H1 (cell line): Measurements from ENCODE around the gene ARHGAP26. TPM values are rescaled to one million over a fixed set of nuclear protein-coding genes. Genes with fewer than 3 reads are reported as not detected.

Experiments used
- CTCF ChIA-PET: fragments of 300-600 bp; sonication (Branson Sonifier 250); formaldehyde crosslinking; loops from one replicate; lab custom pipeline; 2021; ENCODE audit not compliant: partially characterized antibody; lab: Charles Lee
- POLR2A ChIA-PET: fragments of 300-600 bp; sonication (Branson Sonifier 250); formaldehyde crosslinking; loops from one replicate; lab custom pipeline; 2021; ENCODE audit warnings: inconsistent platforms; ENCODE audit not compliant: partially characterized antibody; lab: Charles Lee
- DNase-seq, 2 experiments: peaks; one replicate each; pipeline versions ENCODE4 v3.0.0 to v3.0.0-alpha.2; 2010 to 2022; ENCODE audit warnings: low spot score in 2 of 2, low read depth in 1 of 2, mixed read lengths in 1 of 2
- FAIRE-seq: peaks from 2 replicates; lab custom pipeline; 2011; peaks lifted over from hg19 to GRCh38; lab: Jason Lieb, UNC
- H2AFZ ChIP-seq: 2 replicates; pipeline ENCODE4 v1.8.1; 2012; ENCODE audit warnings: low read length, inconsistent platforms
- H2AK5ac ChIP-seq: 2 replicates; pipeline ENCODE4 v1.6.1; 2013; ENCODE audit warnings: low read depth, low read length
- H2BK120ac ChIP-seq: replicated peaks from 2 replicates; pipeline ENCODE3; 2013; ENCODE audit warnings: low read depth, low read length, inconsistent platforms
- H2BK12ac ChIP-seq: 2 replicates; pipeline ENCODE4 v1.6.1; 2013; ENCODE audit warnings: low read depth, low read length
- H2BK15ac ChIP-seq: 2 replicates; pipeline ENCODE4 v1.6.1; 2013; ENCODE audit warnings: low read length
- H2BK20ac ChIP-seq: 2 replicates; pipeline ENCODE4 v1.6.1; 2013; ENCODE audit warnings: low read length
- H2BK5ac ChIP-seq: 2 replicates; pipeline ENCODE4 v1.6.1; 2013; ENCODE audit warnings: low read depth, low read length
- H3K14ac ChIP-seq: 2 replicates; pipeline ENCODE4 v1.6.1; 2013; ENCODE audit warnings: inconsistent platforms; ENCODE audit not compliant: insufficient read length
- H3K18ac ChIP-seq: 2 replicates; pipeline ENCODE4 v1.6.1; 2013; ENCODE audit warnings: low read length; ENCODE audit errors: extremely low read depth
- H3K23ac ChIP-seq: 2 replicates; pipeline ENCODE4 v1.6.1; 2013; ENCODE audit warnings: inconsistent platforms; ENCODE audit not compliant: insufficient read length
- H3K23me2 ChIP-seq: 2 replicates; pipeline ENCODE4 v1.6.1; 2013; ENCODE audit warnings: low read depth, low read length
- H3K27ac ChIP-seq: 2 replicates; pipeline ENCODE4 v1.6.1; 2011; ENCODE audit warnings: low read depth, low read length, inconsistent platforms
- H3K27me3 ChIP-seq, 4 experiments: replicated peaks in 1 of 4; 1 replicate in 1 of 4; 2 replicates in 3 of 4; pipeline versions ENCODE4 v1.6.1 to v1.8.1; 2011 to 2013; ENCODE audit warnings: low read length in 3 of 4, mild to moderate bottlenecking in 3 of 4, inconsistent platforms in 2 of 4, mixed read lengths in 2 of 4, moderate library complexity in 1 of 4; ENCODE audit not compliant: control insufficient read depth in 3 of 4, insufficient read depth in 3 of 4; ENCODE audit errors: extremely low read depth in 1 of 4
- H3K36me3 ChIP-seq, 4 experiments: 2 replicates each; pipeline versions ENCODE4 v1.6.1 to v1.8.1; 2011 to 2013; ENCODE audit warnings: mild to moderate bottlenecking in 4 of 4, low read length in 3 of 4, moderate library complexity in 2 of 4, control low read depth in 1 of 4, inconsistent platforms in 1 of 4; ENCODE audit not compliant: insufficient read depth in 4 of 4, control insufficient read depth in 2 of 4
- H3K4ac ChIP-seq: replicated peaks from 2 replicates; pipeline ENCODE3; 2013; ENCODE audit warnings: low read length, low read depth, mixed read lengths, inconsistent platforms; ENCODE audit not compliant: insufficient read length
- H3K4me1 ChIP-seq, 4 experiments: replicated peaks in 1 of 4; 1 replicate in 1 of 4; 2 replicates in 3 of 4; pipeline versions ENCODE4 v1.6.1 to v1.8.1; 2011 to 2013; ENCODE audit warnings: low read length in 3 of 4, inconsistent platforms in 2 of 4, mixed read lengths in 1 of 4; ENCODE audit not compliant: insufficient read depth in 4 of 4, control insufficient read depth in 3 of 4
- H3K4me2 ChIP-seq, 2 experiments: 2 replicates each; pipeline versions ENCODE4 v1.6.1 to v1.8.1; 2011 to 2013; ENCODE audit warnings: low read depth in 2 of 2, low read length in 2 of 2, control low read depth in 1 of 2, inconsistent platforms in 1 of 2, mild to moderate bottlenecking in 1 of 2; ENCODE audit not compliant: insufficient read depth in 1 of 2
- H3K4me3 ChIP-seq, 4 experiments: fragments of 200-600, 300-600 bp in 1 of 4; sonication (generic), shearing (Covaris generic), sonication (Bioruptor Twin) in 1 of 4; 2 replicates each; pipeline versions ENCODE4 v1.5.1 to v1.8.1; 2011 to 2016; ENCODE audit warnings: low read length in 4 of 4, low read depth in 3 of 4, control low read depth in 2 of 4, inconsistent platforms in 2 of 4, mild to moderate bottlenecking in 2 of 4, mixed read lengths in 1 of 4, moderate library complexity in 1 of 4; ENCODE audit not compliant: insufficient read depth in 2 of 4; ENCODE audit errors: extremely low read depth in 1 of 4
- H3K56ac ChIP-seq: replicated peaks from 2 replicates; pipeline ENCODE3; 2013; ENCODE audit warnings: low read depth, mild to moderate bottlenecking, mixed read lengths, low read length, inconsistent platforms; ENCODE audit not compliant: insufficient read length
- H3K79me1 ChIP-seq: 2 replicates; pipeline ENCODE4 v1.6.1; 2013; ENCODE audit warnings: low read depth, low read length, control low read depth
- H3K79me2 ChIP-seq, 2 experiments: 2 replicates each; pipeline versions ENCODE4 v1.6.1 to v1.8.1; 2012 to 2013; ENCODE audit warnings: low read length in 2 of 2, mild to moderate bottlenecking in 2 of 2, inconsistent platforms in 1 of 2; ENCODE audit not compliant: insufficient read depth in 2 of 2, control insufficient read depth in 1 of 2
- H3K9ac ChIP-seq, 4 experiments: replicated peaks in 1 of 4; 1 replicate in 1 of 4; 2 replicates in 3 of 4; pipeline versions ENCODE4 v1.6.1 to v1.8.1; 2011 to 2013; ENCODE audit warnings: low read depth in 3 of 4, low read length in 3 of 4, control low read depth in 2 of 4, mild to moderate bottlenecking in 2 of 4, moderate library complexity in 2 of 4, inconsistent platforms in 1 of 4; ENCODE audit errors: extremely low read depth in 1 of 4
- H3K9me3 ChIP-seq, 2 experiments: 2 replicates each; pipeline versions ENCODE4 v1.6.1 to v1.8.1; 2012 to 2013; ENCODE audit warnings: mild to moderate bottlenecking in 2 of 2, moderate library complexity in 2 of 2, control low read depth in 1 of 2, inconsistent platforms in 1 of 2, low read depth in 1 of 2, low read length in 1 of 2, mixed read lengths in 1 of 2; ENCODE audit not compliant: insufficient read depth in 2 of 2
- H4K20me1 ChIP-seq, 2 experiments: replicated peaks in 1 of 2; 2 replicates each; pipeline versions ENCODE3 to v1.8.1; 2011 to 2013; ENCODE audit warnings: inconsistent platforms in 2 of 2, low read length in 2 of 2, mild to moderate bottlenecking in 1 of 2; ENCODE audit not compliant: insufficient read depth in 2 of 2, control insufficient read depth in 1 of 2
- H4K5ac ChIP-seq: 2 replicates; pipeline ENCODE4 v1.6.1; 2013; ENCODE audit warnings: low read length, low read depth, mixed read lengths, inconsistent platforms; ENCODE audit not compliant: insufficient read length
- H4K8ac ChIP-seq: 2 replicates; pipeline ENCODE4 v1.8.0; 2013; ENCODE audit warnings: mild to moderate bottlenecking, moderate library complexity, low read length, inconsistent platforms; ENCODE audit not compliant: insufficient read depth; ENCODE audit errors: extremely low read depth
- H4K91ac ChIP-seq: replicated peaks from 2 replicates; pipeline ENCODE3; 2013; ENCODE audit warnings: low read length, mixed read lengths, inconsistent platforms; ENCODE audit not compliant: insufficient read length
- ATF3 ChIP-seq: IDR thresholded peaks from 2 replicates; pipeline ENCODE4 v1.6.1; 2011; ENCODE audit warnings: low read depth, mild to moderate bottlenecking, low read length; ENCODE audit not compliant: insufficient read depth
- BRCA1 ChIP-seq: IDR thresholded peaks from 2 replicates; pipeline ENCODE4 v1.6.1; 2012; ENCODE audit warnings: low read depth, low read length, improper control_type of control experiment
- CBX5 ChIP-seq: fragments of 300-800, 300-1000 bp; sonication (generic); IDR thresholded peaks from 2 replicates; pipeline ENCODE4 v1.7.1; 2016; ENCODE audit warnings: antibody characterized with exemption, low read length, low read depth
- E2F6 ChIP-seq: IDR thresholded peaks from 2 replicates; pipeline ENCODE4 v1.6.1; 2012; ENCODE audit warnings: inconsistent platforms
- GABPA ChIP-seq: IDR thresholded peaks from 2 replicates; pipeline ENCODE4 v1.6.1; 2011; ENCODE audit warnings: mild to moderate bottlenecking, low read length, moderate library complexity, borderline replicate concordance; ENCODE audit not compliant: insufficient read depth
- PHF8 ChIP-seq: fragments of 200-600 bp; sonication (generic); conservative IDR thresholded peaks from 2 replicates; pipeline ENCODE4 v1.7.1; 2012; ENCODE audit warnings: low read depth, mild to moderate bottlenecking, inconsistent platforms, low read length, moderate library complexity
- POU5F1 ChIP-seq: IDR thresholded peaks from 2 replicates; pipeline ENCODE4 v1.6.1; 2011; ENCODE audit warnings: low read depth, mild to moderate bottlenecking, low read length, moderate library complexity
- RAD21 ChIP-seq, 2 experiments: IDR thresholded peaks in 1 of 2; conservative IDR thresholded peaks in 1 of 2; 2 replicates each; pipeline ENCODE4 v1.6.1; 2011; ENCODE audit warnings: low read depth in 2 of 2, low read length in 2 of 2, improper control_type of control experiment in 1 of 2, inconsistent platforms in 1 of 2, mild to moderate bottlenecking in 1 of 2, moderate library complexity in 1 of 2
- RBBP5 ChIP-seq: IDR thresholded peaks from 2 replicates; pipeline ENCODE4 v1.7.1; 2012; ENCODE audit warnings: low read depth, mild to moderate bottlenecking, inconsistent platforms, low read length, moderate library complexity, borderline replicate concordance
- RFX5 ChIP-seq: IDR thresholded peaks from 2 replicates; pipeline ENCODE4 v1.6.1; 2011; ENCODE audit warnings: low read depth, low read length, improper control_type of control experiment, borderline replicate concordance
- SIN3A ChIP-seq, 2 experiments: IDR thresholded peaks in 1 of 2; conservative IDR thresholded peaks in 1 of 2; 2 replicates each; pipeline ENCODE4 v1.6.1; 2011 to 2012; ENCODE audit warnings: low read length in 2 of 2, improper control_type of control experiment in 1 of 2, low read depth in 1 of 2, mild to moderate bottlenecking in 1 of 2
- SIRT6 ChIP-seq: IDR thresholded peaks from one replicate; pipeline ENCODE4 v1.7.1; 2012; ENCODE audit warnings: low read length, inconsistent platforms
- WGBS, 2 experiments: shearing (Covaris generic) in 1 of 2; methylation state at CpG; one replicate each; pipeline versions ENCODE4 v1.1.6 to v1.1.7; 2013 to 2015; ENCODE audit warnings: low lambda C conversion rate in 2 of 2, mixed read lengths in 2 of 2, inconsistent platforms in 1 of 2, low coverage in 1 of 2, missing lambda C conversion rate in 1 of 2; ENCODE audit not compliant: insufficient replicate concordance in 2 of 2, insufficient coverage in 1 of 2, insufficient read length in 1 of 2; ENCODE audit errors: extremely low coverage in 1 of 2, missing lambda C conversion rate in 1 of 2; 5-methylcytosine and 5-hydroxymethylcytosine counted together
- polyA plus RNA-seq, 7 experiments: library from polyadenylated mRNA; depleted of rRNA in 3 of 7; stranded (reverse) in 5 of 7; unstranded in 2 of 7; fragments of >200 nt in 5 of 7; fragments of 200-250 nt in 2 of 7; gene quantifications; 1 replicate in 5 of 7; 2 replicates in 1 of 7; 4 replicates in 1 of 7; pipeline versions ENCODE4 v1.2.1 to v1.2.3, GENCODE V29; 2011 to 2013; ENCODE audit warnings: missing spikeins in 2 of 7, mixed read lengths in 2 of 7
- total RNA-seq: library from RNA; stranded (reverse); fragmentation: NEBNext Ultra II Directional; extraction: Animal tissue kit (Norgen Biotek cat#: 25700); gene quantifications from 2 replicates; pipeline ENCODE4 v1.2.1, GENCODE V29; 2021

Gene ARHGAP26
- total and polyA plus RNA-seq, 2 of the 8 experiments (the other 6 are each of a cell fraction or from before 2014, with no cell fraction given) = 7.1 to 24.8 TPM

- Histone ChIP-seq H2AK5ac (no peak overlapping the region), H3K79me2 (no peaks in the 10 kb centered on the region), H2BK15ac (no peak overlapping the region), H3K9ac (no peak overlapping the region), H3K4ac (no peak overlapping the region), H3K27me3 (no peaks in the 10 kb centered on the region), H3K4me1 (peaks cover 0 to 3% (median 1%) of the 10 kb centered on the region in 4 experiments; a peak in 2 of 7 replicates), H3K79me1 (no peaks in the 10 kb centered on the region), H2BK120ac (no peak overlapping the region), H3K23me2 (no peaks in the 10 kb centered on the region), H2BK20ac (no peak overlapping the region), H2BK5ac (no peak overlapping the region), H3K9me3 (no peaks in the 10 kb centered on the region), H3K36me3 (no peaks in the 10 kb centered on the region), H2BK12ac (no peak overlapping the region), H2AFZ (no peak overlapping the region), H4K8ac (no peak overlapping the region), H3K56ac (no peak overlapping the region), H4K5ac (no peak overlapping the region), H3K14ac (no peak overlapping the region), H4K91ac (no peak overlapping the region), H3K4me2 (no peak overlapping the region), H3K4me3 (no peak overlapping the region), H3K18ac (no peak overlapping the region), H3K27ac (no peak overlapping the region; the same call in 1 of the 2 replicates), H4K20me1 (no peaks in the 10 kb centered on the region), H3K23ac (no peak overlapping the region)
- 77% methylated on average over 1 of the region's 1 CpG; no CpG with 5 or more reads in 1 of the 2 experiments for WGBS, 2 experiments
- ChIA-PET CTCF (interaction anchor here (0.7 to 1.4 kb wide), 5 partner anchors 8 to 68 kb away, joined by 3 to 4 read pairs (median 3); no protein-coding TSS in a partner anchor), POLR2A (no interaction called here)
- DNase-seq (no peak), FAIRE-seq (no peak)
- TF ChIP-seq SIN3A (conservative IDR thresholded peaks at IDR 0.05 in 1 of 2, IDR thresholded peaks at IDR 0.05 in 1 of 2; ENCODE audit: low read depth in 1 of 2, low read length in 2 of 2) (no peak), POU5F1 (no peak), BRCA1 (no peak), ATF3 (no peak), GABPA (no peak), RAD21 (IDR thresholded peaks at IDR 0.05 in 1 of 2, conservative IDR thresholded peaks at IDR 0.05 in 1 of 2; ENCODE audit: low read depth in 2 of 2, low read length in 2 of 2) (no peak), RBBP5 (no peak), RFX5 (no peak), E2F6 (no peak), SIRT6 (no peak), PHF8 (no peak), CBX5 (no peak)
Observed at GRCh38 chr5:143080982-143081381, 310.8 kb downstream of the ARHGAP26 start.
